H9 (cell line): Measurements from ENCODE around the gene SEPTIN12. TPM values are rescaled to one million over a fixed set of nuclear protein-coding genes. Genes with fewer than 3 reads are reported as not detected.
A peak's percentile ranks its signal among the peaks of the same experiment; 100 is the strongest.

Experiments used
- DNase-seq: peaks from one replicate; pipeline ENCODE4 v3.0.0-alpha.2; 2017
- H2AFZ ChIP-seq: one replicate; pipeline ENCODE4 v1.6.1; 2013; ENCODE audit warnings: mild to moderate bottlenecking, low read length, control low read depth, moderate library complexity
- H2AK5ac ChIP-seq: 2 replicates; pipeline ENCODE4 v1.6.1; 2013; ENCODE audit warnings: low read length, control low read depth, mixed read lengths; ENCODE audit not compliant: insufficient read length
- H2BK120ac ChIP-seq: one replicate; pipeline ENCODE4 v1.6.1; 2013; ENCODE audit warnings: low read depth, mild to moderate bottlenecking, low read length, control low read depth, inconsistent platforms; ENCODE audit not compliant: poor library complexity, severe bottlenecking
- H2BK12ac ChIP-seq: 2 replicates; pipeline ENCODE4 v1.6.1; 2013; ENCODE audit warnings: low read length, control low read depth, mixed read lengths, low read depth; ENCODE audit not compliant: insufficient read length
- H2BK15ac ChIP-seq: 2 replicates; pipeline ENCODE4 v1.6.1; 2013; ENCODE audit warnings: low read depth, low read length, control low read depth
- H2BK20ac ChIP-seq: one replicate; pipeline ENCODE4 v1.6.1; 2013; ENCODE audit warnings: low read depth, mild to moderate bottlenecking, low read length, control low read depth, inconsistent platforms; ENCODE audit not compliant: poor library complexity, severe bottlenecking
- H2BK5ac ChIP-seq: 2 replicates; pipeline ENCODE4 v1.6.1; 2013; ENCODE audit warnings: low read length, control low read depth, mixed read lengths; ENCODE audit not compliant: insufficient read length
- H3K14ac ChIP-seq: 2 replicates; pipeline ENCODE4 v1.6.1; 2013; ENCODE audit warnings: low read length, control low read depth; ENCODE audit not compliant: insufficient read depth
- H3K18ac ChIP-seq: 2 replicates; pipeline ENCODE4 v1.6.1; 2013; ENCODE audit warnings: low read depth, mild to moderate bottlenecking, mixed read lengths, low read length, control low read depth; ENCODE audit not compliant: insufficient read length
- H3K23ac ChIP-seq: 2 replicates; pipeline ENCODE4 v1.6.1; 2013; ENCODE audit warnings: low read length, control low read depth, mixed read lengths, low read depth; ENCODE audit not compliant: insufficient read length
- H3K23me2 ChIP-seq: 2 replicates; pipeline ENCODE4 v1.6.1; 2013; ENCODE audit warnings: low read depth, mild to moderate bottlenecking, mixed read lengths, low read length, control low read depth; ENCODE audit not compliant: insufficient read length, poor library complexity, severe bottlenecking
- H3K27ac ChIP-seq: 2 replicates; pipeline ENCODE4 v1.5.1; 2013; ENCODE audit warnings: low read length, control low read depth, mixed read lengths, low read depth; ENCODE audit not compliant: insufficient read length
- H3K27me3 ChIP-seq: 2 replicates; pipeline ENCODE4 v1.6.1; 2013; ENCODE audit warnings: low read length, control low read depth, inconsistent platforms; ENCODE audit not compliant: insufficient read depth
- H3K4ac ChIP-seq: 2 replicates; pipeline ENCODE4 v1.6.1; 2013; ENCODE audit warnings: low read depth, mild to moderate bottlenecking, control low read depth, inconsistent platforms, low read length, moderate library complexity
- H3K4me1 ChIP-seq: 2 replicates; pipeline ENCODE4 v1.6.1; 2013; ENCODE audit warnings: low read length, control low read depth, inconsistent platforms; ENCODE audit not compliant: insufficient read depth
- H3K4me2 ChIP-seq: 2 replicates; pipeline ENCODE4 v1.6.1; 2013; ENCODE audit warnings: low read length, control low read depth, mixed read lengths; ENCODE audit not compliant: insufficient read length, insufficient read depth
- H3K56ac ChIP-seq: 2 replicates; pipeline ENCODE4 v1.6.1; 2013; ENCODE audit warnings: low read depth, mild to moderate bottlenecking, mixed read lengths, low read length, control low read depth; ENCODE audit not compliant: insufficient read length
- H3K79me1 ChIP-seq: 2 replicates; pipeline ENCODE4 v1.6.1; 2013; ENCODE audit warnings: low read depth, mild to moderate bottlenecking, moderate library complexity, low read length, control low read depth, inconsistent platforms; ENCODE audit not compliant: insufficient read depth, poor library complexity, severe bottlenecking
- H3K79me2 ChIP-seq: 2 replicates; pipeline ENCODE4 v1.6.1; 2013; ENCODE audit warnings: low read length, control low read depth, inconsistent platforms; ENCODE audit not compliant: insufficient read depth
- H3K9ac ChIP-seq: 2 replicates; pipeline ENCODE4 v1.6.1; 2013; ENCODE audit warnings: low read length, control low read depth, mixed read lengths; ENCODE audit not compliant: insufficient read length; ENCODE audit errors: extremely low read depth
- H3K9me3 ChIP-seq: one replicate; pipeline ENCODE4 v1.6.1; 2013; ENCODE audit warnings: low read depth, low read length, inconsistent platforms; ENCODE audit not compliant: control insufficient read depth
- H3T11ph ChIP-seq: one replicate; pipeline ENCODE4 v1.6.1; 2013; ENCODE audit warnings: mild to moderate bottlenecking, low read length, control low read depth, inconsistent platforms
- H4K20me1 ChIP-seq: one replicate; pipeline ENCODE4 v1.6.1; 2013; ENCODE audit not compliant: control insufficient read depth, insufficient read length, insufficient read depth
- H4K5ac ChIP-seq: 2 replicates; pipeline ENCODE4 v1.6.1; 2013; ENCODE audit warnings: low read depth, mild to moderate bottlenecking, mixed read lengths, low read length, control low read depth; ENCODE audit not compliant: insufficient read length
- H4K8ac ChIP-seq: replicated peaks from 2 replicates; pipeline ENCODE4 v1.6.1; 2013; ENCODE audit warnings: low read length, control low read depth, mixed read lengths, low read depth; ENCODE audit not compliant: insufficient read length
- H4K91ac ChIP-seq: 2 replicates; pipeline ENCODE4 v1.6.1; 2013; ENCODE audit warnings: low read depth, mild to moderate bottlenecking, moderate library complexity, mixed read lengths, low read length, control low read depth; ENCODE audit not compliant: insufficient read length
- H3K27ac Mint-ChIP-seq, 3 experiments: 2 replicates in 2 of 3; 3 replicates in 1 of 3; pipeline ENCODE4 v1.8.0; 2020 to 2021; ENCODE audit warnings: mixed read lengths in 3 of 3, mild to moderate bottlenecking in 1 of 3, moderate library complexity in 1 of 3
- H3K27me3 Mint-ChIP-seq: 2 replicates; pipeline ENCODE4 v1.8.0; 2021; ENCODE audit warnings: low read depth, mild to moderate bottlenecking, moderate library complexity, mixed read lengths
- H3K36me3 Mint-ChIP-seq, 3 experiments: 2 replicates in 2 of 3; 3 replicates in 1 of 3; pipeline ENCODE4 v1.8.0; 2020 to 2021; ENCODE audit warnings: low read depth in 3 of 3, mixed read lengths in 3 of 3; ENCODE audit not compliant: insufficient read depth in 1 of 3
- H3K4me1 Mint-ChIP-seq, 2 experiments: 2 replicates each; pipeline ENCODE4 v1.8.0; 2020; ENCODE audit warnings: mixed read lengths in 2 of 2
- H3K4me3 Mint-ChIP-seq, 2 experiments: 2 replicates in 1 of 2; 3 replicates in 1 of 2; pipeline ENCODE4 v1.8.0; 2020 to 2021; ENCODE audit warnings: mild to moderate bottlenecking in 2 of 2, mixed read lengths in 2 of 2, moderate library complexity in 1 of 2
- H3K9me3 Mint-ChIP-seq, 2 experiments: 2 replicates in 1 of 2; 3 replicates in 1 of 2; pipeline ENCODE4 v1.8.0; 2020; ENCODE audit warnings: mild to moderate bottlenecking in 2 of 2, mixed read lengths in 2 of 2, moderate library complexity in 1 of 2
- CTCF ChIP-seq: fragments of 200-600 bp; sonication (generic); conservative IDR thresholded peaks from 3 replicates; pipeline ENCODE4 v1.8.0; 2021; ENCODE audit warnings: antibody characterized with exemption, mild to moderate bottlenecking
- WGBS: extraction: QIAGEN DNeasy Blood & Tissue Kit; methylation state at CpG from one replicate; pipeline ENCODE4 v1.1.7; 2013; ENCODE audit warnings: missing lambda C conversion rate, low lambda C conversion rate, mixed read lengths; ENCODE audit not compliant: insufficient read length; ENCODE audit errors: extremely low coverage; 5-methylcytosine and 5-hydroxymethylcytosine counted together
- total RNA-seq: library from RNA; stranded (reverse); gene quantifications from 2 replicates; pipeline ENCODE4 v1.2.1, GENCODE V29; 2021

SEPTIN12 gene
- total RNA-seq, 1 experiment from 2014 or later: 0.48 TPM

DNA sequence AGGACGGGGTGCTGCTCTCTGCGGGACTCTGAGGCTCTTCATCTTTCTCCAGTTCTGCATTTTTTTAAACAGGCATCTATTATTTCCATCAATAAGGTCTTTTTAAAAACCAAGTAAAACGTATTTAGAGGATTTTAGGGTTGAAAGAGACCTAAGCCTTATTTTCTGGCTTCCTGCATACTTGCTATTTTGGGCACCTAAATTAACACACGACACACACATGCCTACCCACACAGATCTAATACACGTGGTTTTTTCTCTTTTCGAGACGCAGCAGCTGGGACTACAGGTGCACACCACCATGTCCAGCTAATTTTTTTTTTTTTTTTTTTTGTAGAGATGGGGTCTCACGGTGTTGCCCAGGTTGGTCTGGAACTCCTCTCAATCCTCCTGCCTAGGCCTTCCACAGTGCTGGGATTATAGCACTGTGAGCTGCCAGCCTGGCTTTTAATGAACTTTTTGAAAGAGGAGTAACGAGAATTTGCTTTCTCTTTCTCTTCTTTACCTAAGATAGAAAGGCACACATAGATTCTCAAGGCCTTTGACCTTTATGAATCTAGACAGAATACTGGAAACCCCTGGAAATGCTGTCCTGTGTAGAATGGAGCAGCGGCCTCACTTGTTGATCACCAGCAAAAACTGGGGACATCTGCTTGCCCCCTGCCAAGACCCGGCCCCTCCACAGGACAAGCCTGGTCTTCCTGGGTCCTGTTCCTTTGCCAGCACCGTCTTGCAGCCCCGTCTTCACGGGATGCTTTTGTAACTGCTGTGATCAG is 40.1 kb downstream of the SEPTIN12 start:
- H2AFZ ChIP-seq: no peak overlapping the region
- no peak overlapping the region for H2AK5ac ChIP-seq
- H4K20me1 ChIP-seq: no peaks in the 10 kb centered on the region
- H3K56ac ChIP-seq: no peak overlapping the region
- H3K79me1 ChIP-seq: no peaks in the 10 kb centered on the region
- no peak overlapping the region for H3K4ac ChIP-seq
- no peak overlapping the region for H2BK120ac ChIP-seq
- WGBS: no CpG with 5 or more reads among the region's 14 CpGs
- no peak overlapping the region for H2BK12ac ChIP-seq
- Mint-ChIP-seq H3K36me3 (peaks cover 3 to 18% (median 17%) of the 10 kb centered on the region in 3 experiments; a peak in 6 of 7 replicates), H3K27ac (peak overlapping the region in 2 of 3 experiments; percentile 84 to 88; a peak in 3 of 7 replicates), H3K27me3 (no peaks in the 10 kb centered on the region; the same call in 1 of the 2 replicates), H3K9me3 (no peaks in the 10 kb centered on the region), H3K4me3 (no peak overlapping the region), H3K4me1 (peaks cover 10 to 21% of the 10 kb centered on the region in 2 experiments)
- H3K4me1 ChIP-seq: no peaks in the 10 kb centered on the region
- H3K79me2 ChIP-seq: no peaks in the 10 kb centered on the region
- H3K27me3 ChIP-seq: no peaks in the 10 kb centered on the region
- H4K91ac ChIP-seq: no peak overlapping the region
- H3K4me2 ChIP-seq: no peak overlapping the region
- no peak overlapping the region for H2BK5ac ChIP-seq
- no peak overlapping the region for H4K5ac ChIP-seq
- TF ChIP-seq CTCF: no peak
- H2BK20ac ChIP-seq: no peak overlapping the region
- H3K18ac ChIP-seq: no peak overlapping the region
- H3K27ac ChIP-seq: no peak overlapping the region
- H3T11ph ChIP-seq: no peak overlapping the region
- no peaks in the 10 kb centered on the region for H3K9me3 ChIP-seq
- H4K8ac ChIP-seq: no peak overlapping the region
- no peak overlapping the region for H3K14ac ChIP-seq
- H3K23me2 ChIP-seq: no peaks in the 10 kb centered on the region
- DNase-seq: no peak
- H3K9ac ChIP-seq: no peak overlapping the region
- H3K23ac ChIP-seq: no peak overlapping the region
- no peak overlapping the region for H2BK15ac ChIP-seq
